GM23338 (cell line): ENCODE data around the gene CNP. TPM values are rescaled to one million over a fixed set of nuclear protein-coding genes. Genes with fewer than 3 reads are reported as not detected.

Experiments
- ATAC-seq: fragments of 200-7000 bp; cut with Tn5 transposase; 3 replicates; pipeline ENCODE4 v1.9.1; 2020
- DNase-seq: peaks from one replicate; pipeline ENCODE4 v3.0.0-alpha.2; 2015; ENCODE audit warnings: low spot score
- H2AFZ ChIP-seq: fragments of 200-600 bp; sonication (generic); 2 replicates; pipeline ENCODE4 v1.8.0; 2016; ENCODE audit warnings: antibody characterized with exemption, mild to moderate bottlenecking, moderate library complexity
- H3F3A ChIP-seq: fragments of 200-600 bp; sonication (generic); replicated peaks from 2 replicates; pipeline ENCODE4 v1.8.0; 2017; ENCODE audit warnings: antibody characterized with exemption, mixed run types, low read depth
- H3K27ac ChIP-seq: fragments of 200-600 bp; sonication (generic); 2 replicates; pipeline ENCODE4 v1.6.1; 2016; ENCODE audit warnings: low read depth
- H3K27me3 ChIP-seq: fragments of 200-600 bp; sonication (generic); 2 replicates; pipeline ENCODE4 v1.8.0; 2016; ENCODE audit warnings: mild to moderate bottlenecking, mixed run types, moderate library complexity; ENCODE audit not compliant: insufficient read depth
- H3K36me3 ChIP-seq: fragments of 200-600 bp; sonication (generic); 2 replicates; pipeline ENCODE4 v1.8.0; 2016; ENCODE audit warnings: mild to moderate bottlenecking; ENCODE audit not compliant: insufficient read depth
- H3K4me1 ChIP-seq: fragments of 200-600 bp; sonication (generic); 2 replicates; pipeline ENCODE4 v1.8.0; 2016; ENCODE audit warnings: mild to moderate bottlenecking, moderate library complexity; ENCODE audit not compliant: insufficient read depth
- H3K4me2 ChIP-seq: fragments of 200-600 bp; sonication (generic); 2 replicates; pipeline ENCODE4 v1.7.1; 2017; ENCODE audit warnings: mixed run types
- H3K4me3 ChIP-seq: fragments of 200-600 bp; sonication (generic); 2 replicates; pipeline ENCODE4 v1.6.1; 2016; ENCODE audit warnings: mixed run types
- H3K79me2 ChIP-seq: fragments of 200-600 bp; sonication (generic); replicated peaks from 2 replicates; pipeline ENCODE4 v1.8.0; 2017; ENCODE audit warnings: mild to moderate bottlenecking; ENCODE audit not compliant: insufficient read depth
- H3K9me2 ChIP-seq: fragments of 200-600 bp; sonication (generic); 2 replicates; pipeline ENCODE4 v1.8.0; 2017; ENCODE audit not compliant: insufficient read depth
- H4K20me1 ChIP-seq: fragments of 200-600 bp; sonication (generic); replicated peaks from 2 replicates; pipeline ENCODE4 v1.8.0; 2017; ENCODE audit warnings: mild to moderate bottlenecking; ENCODE audit not compliant: insufficient read depth
- H3K27ac Mint-ChIP-seq: 2 replicates; pipeline ENCODE4 v1.8.0; 2020; ENCODE audit warnings: inconsistent platforms, mild to moderate bottlenecking, moderate library complexity, mixed read lengths
- H3K27me3 Mint-ChIP-seq: 3 replicates; pipeline ENCODE4 v1.8.0; 2022; ENCODE audit warnings: low read depth, mild to moderate bottlenecking, moderate library complexity, mixed read lengths, inconsistent platforms; ENCODE audit not compliant: insufficient read depth, poor library complexity
- H3K36me3 Mint-ChIP-seq: 3 replicates; pipeline ENCODE4 v1.8.0; 2021; ENCODE audit warnings: low read depth, mild to moderate bottlenecking, inconsistent platforms, moderate library complexity, mixed read lengths
- H3K4me1 Mint-ChIP-seq: 3 replicates; pipeline ENCODE4 v1.8.0; 2020; ENCODE audit warnings: mild to moderate bottlenecking, inconsistent platforms, mixed read lengths
- H3K4me3 Mint-ChIP-seq: 3 replicates; pipeline ENCODE4 v1.8.0; 2021; ENCODE audit warnings: moderate library complexity, mild to moderate bottlenecking, inconsistent platforms, mixed read lengths
- H3K9me3 Mint-ChIP-seq: 3 replicates; pipeline ENCODE4 v1.8.0; 2020; ENCODE audit warnings: moderate library complexity, mild to moderate bottlenecking, inconsistent platforms, mixed read lengths
- CREB1 ChIP-seq: fragments of 250-450 bp; sonication (Bioruptor Pico); IDR thresholded peaks from 2 replicates; pipeline ENCODE4 v1.5.0; 2020; ENCODE audit warnings: low read depth, mild to moderate bottlenecking, moderate library complexity
- JUNB ChIP-seq: IDR thresholded peaks from one replicate; pipeline ENCODE4 v1.6.1; 2016; ENCODE audit warnings: antibody characterized with exemption; ENCODE audit not compliant: unreplicated experiment
- NANOG ChIP-seq: IDR thresholded peaks from 2 replicates; pipeline ENCODE4 v1.6.1; 2016; ENCODE audit warnings: antibody characterized with exemption, borderline replicate concordance
- STAT1 ChIP-seq: IDR thresholded peaks from one replicate; pipeline ENCODE4 v1.6.1; 2016; ENCODE audit warnings: antibody characterized with exemption; ENCODE audit not compliant: unreplicated experiment
- polyA plus RNA-seq: library from polyadenylated mRNA; unstranded; fragments of >200 nt; fragmentation: Nextera tagmentation; extraction: Ambion mirVana; gene quantifications from 2 replicates; pipeline ENCODE4 v1.2.1, GENCODE V29; 2016
- total RNA-seq: library from RNA; depleted of rRNA; stranded (reverse); fragments of >200 nt; shearing (Covaris generic); gene quantifications from 2 replicates; pipeline ENCODE4 v1.2.3, GENCODE V29; 2014
- TF ChIP-seq, protein P1 (sequence below): IDR thresholded peaks from 2 replicates; pipeline ENCODE4 v1.6.1; 2016; ENCODE audit warnings: antibody characterized with exemption
- TF ChIP-seq, protein P2 (sequence below), 2 experiments: fragments of 200-600 bp in 1 of 2; sonication (generic) in 1 of 2; conservative IDR thresholded peaks; 2 replicates each; pipeline versions ENCODE4 v1.5.1 to v1.6.1; 2016 to 2017; ENCODE audit warnings: antibody characterized with exemption in 2 of 2, low read depth in 2 of 2, mild to moderate bottlenecking in 2 of 2, moderate library complexity in 1 of 2
- TF ChIP-seq, protein P3 (sequence below): fragments of 250-450 bp; sonication (Bioruptor Pico); IDR thresholded peaks from 2 replicates; pipeline ENCODE4 v1.5.0; 2020; ENCODE audit warnings: mild to moderate bottlenecking, moderate library complexity

Gene CNP
- total and polyA plus RNA-seq, 2 experiments from 2014 or later: 30.8 to 47.8 TPM

DNA sequence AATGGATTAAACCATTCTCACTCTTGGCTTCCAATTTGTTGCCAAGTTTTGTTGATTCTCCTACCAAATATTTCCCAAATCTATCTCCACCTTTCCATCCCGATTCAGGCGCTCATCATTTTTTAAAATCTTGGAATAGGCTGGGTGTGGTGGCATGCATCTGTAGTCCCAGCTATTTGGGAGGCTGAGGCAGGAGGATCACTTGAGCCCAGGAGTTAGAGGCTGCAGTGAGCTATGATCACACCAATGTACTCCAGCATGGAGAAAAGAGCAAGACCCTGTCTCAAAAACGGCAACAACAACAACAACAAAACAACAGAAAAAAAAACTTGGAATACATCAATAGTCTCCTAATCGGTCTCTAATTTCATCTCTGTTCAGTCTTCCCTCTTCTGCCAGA is 52.4 kb downstream of the CNP start:
- H3K9me3 Mint-ChIP-seq: peaks cover 2% of the 10 kb centered on the region; the same call in 1 of the 3 replicates
- peaks cover 42% of the 10 kb centered on the region for H3F3A ChIP-seq
- peaks cover 19% of the 10 kb centered on the region for H3K4me1 ChIP-seq
- no peak overlapping the region for H2AFZ ChIP-seq
- no peak overlapping the region for H3K4me3 ChIP-seq
- TF ChIP-seq CREB1 (CRISPR knock-in tag) (no peak), JUNB (no peak), STAT1 (no peak)
- TF ChIP-seq, protein P1, sequence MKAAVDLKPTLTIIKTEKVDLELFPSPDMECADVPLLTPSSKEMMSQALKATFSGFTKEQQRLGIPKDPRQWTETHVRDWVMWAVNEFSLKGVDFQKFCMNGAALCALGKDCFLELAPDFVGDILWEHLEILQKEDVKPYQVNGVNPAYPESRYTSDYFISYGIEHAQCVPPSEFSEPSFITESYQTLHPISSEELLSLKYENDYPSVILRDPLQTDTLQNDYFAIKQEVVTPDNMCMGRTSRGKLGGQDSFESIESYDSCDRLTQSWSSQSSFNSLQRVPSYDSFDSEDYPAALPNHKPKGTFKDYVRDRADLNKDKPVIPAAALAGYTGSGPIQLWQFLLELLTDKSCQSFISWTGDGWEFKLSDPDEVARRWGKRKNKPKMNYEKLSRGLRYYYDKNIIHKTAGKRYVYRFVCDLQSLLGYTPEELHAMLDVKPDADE: no peak
- TF ChIP-seq, protein P2, sequence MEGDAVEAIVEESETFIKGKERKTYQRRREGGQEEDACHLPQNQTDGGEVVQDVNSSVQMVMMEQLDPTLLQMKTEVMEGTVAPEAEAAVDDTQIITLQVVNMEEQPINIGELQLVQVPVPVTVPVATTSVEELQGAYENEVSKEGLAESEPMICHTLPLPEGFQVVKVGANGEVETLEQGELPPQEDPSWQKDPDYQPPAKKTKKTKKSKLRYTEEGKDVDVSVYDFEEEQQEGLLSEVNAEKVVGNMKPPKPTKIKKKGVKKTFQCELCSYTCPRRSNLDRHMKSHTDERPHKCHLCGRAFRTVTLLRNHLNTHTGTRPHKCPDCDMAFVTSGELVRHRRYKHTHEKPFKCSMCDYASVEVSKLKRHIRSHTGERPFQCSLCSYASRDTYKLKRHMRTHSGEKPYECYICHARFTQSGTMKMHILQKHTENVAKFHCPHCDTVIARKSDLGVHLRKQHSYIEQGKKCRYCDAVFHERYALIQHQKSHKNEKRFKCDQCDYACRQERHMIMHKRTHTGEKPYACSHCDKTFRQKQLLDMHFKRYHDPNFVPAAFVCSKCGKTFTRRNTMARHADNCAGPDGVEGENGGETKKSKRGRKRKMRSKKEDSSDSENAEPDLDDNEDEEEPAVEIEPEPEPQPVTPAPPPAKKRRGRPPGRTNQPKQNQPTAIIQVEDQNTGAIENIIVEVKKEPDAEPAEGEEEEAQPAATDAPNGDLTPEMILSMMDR (conservative IDR thresholded peaks at IDR 0.05; ENCODE audit: low read depth in 2 of 2): no peak
- peaks cover 50% of the 10 kb centered on the region for H3K36me3 Mint-ChIP-seq
- no peak overlapping the region for H3K27ac Mint-ChIP-seq
- H3K9me2 ChIP-seq: peaks cover 9% of the 10 kb centered on the region
- H3K27me3 Mint-ChIP-seq: peaks cover 11% of the 10 kb centered on the region
- no peak overlapping the region for H3K27ac ChIP-seq
- H3K27me3 ChIP-seq: no peaks in the 10 kb centered on the region
- DNase-seq (no peak), ATAC-seq (no peak)
- peaks cover 9% of the 10 kb centered on the region; the same call in 1 of the 2 replicates for H4K20me1 ChIP-seq
- H3K79me2 ChIP-seq: peaks cover 47% of the 10 kb centered on the region
- peaks cover 6% of the 10 kb centered on the region for H3K36me3 ChIP-seq
- H3K4me1 Mint-ChIP-seq: peaks cover 37% of the 10 kb centered on the region
- H3K4me3 Mint-ChIP-seq: peak overlapping the region; percentile 99
- H3K4me2 ChIP-seq: no peak overlapping the region

DNA sequence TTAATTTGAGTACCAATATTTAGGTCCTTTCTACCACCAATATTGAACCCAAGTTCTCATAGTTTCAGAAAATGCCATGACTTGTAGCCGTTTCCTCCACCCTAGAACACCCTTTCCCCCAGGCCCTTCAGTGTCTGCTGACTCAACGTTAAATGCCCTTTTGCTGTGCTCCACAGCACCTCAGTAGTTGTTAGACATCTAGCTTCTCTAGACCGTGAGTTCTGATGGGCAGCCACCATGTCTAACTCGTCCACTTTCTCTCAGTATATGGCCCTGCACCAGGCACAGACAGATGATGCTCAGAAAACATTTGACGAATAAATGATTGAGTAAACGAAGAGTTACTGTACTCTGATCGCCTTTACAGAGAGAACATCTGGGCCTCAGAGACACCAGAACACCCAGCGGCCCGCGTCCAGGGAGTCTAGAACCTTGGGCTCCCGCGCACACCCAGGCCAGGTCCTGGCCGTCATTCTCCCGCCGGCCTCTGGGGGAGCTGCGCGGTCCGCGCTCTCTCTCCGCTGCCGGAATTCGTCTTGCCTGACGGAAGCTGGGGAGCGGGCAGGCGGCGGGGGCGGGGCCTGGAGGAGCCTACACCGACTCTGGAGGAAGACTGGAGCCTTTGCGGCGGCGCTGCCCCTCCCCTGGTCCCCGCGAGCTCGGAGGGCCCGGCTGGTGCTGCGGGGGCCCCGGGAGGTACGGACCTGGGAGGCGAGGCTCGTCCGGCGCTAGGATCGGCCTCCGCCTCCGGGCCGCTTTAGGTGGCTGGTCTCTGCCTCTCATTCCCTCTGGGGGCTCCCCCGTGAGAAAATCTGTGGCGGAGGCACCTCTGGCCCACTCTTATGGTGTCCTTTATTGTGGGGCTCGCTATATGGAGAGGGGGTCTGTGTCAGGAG is 53.2 kb downstream of the CNP start, which contains the start of gene NKIRAS2:
NKIRAS2 (plus strand) TSS at position 582 of the 896 bp plus-strand sequence. CDS start 1,488 bp downstream, outside the sequence.
- Histone ChIP-seq H3K36me3 (peaks cover 6% of the 10 kb centered on the region), H2AFZ (peak within 1 kb of the TSS; percentile 66), H3K79me2 (peaks cover 39% of the 10 kb centered on the region), H3K4me2 (peak within 1 kb of the TSS; percentile 99), H3K4me3 (peak within 1 kb of the TSS; percentile 99), H3K27me3 (no peaks in the 10 kb centered on the region), H4K20me1 (peaks cover 9% of the 10 kb centered on the region; the same call in 1 of the 2 replicates), H3F3A (peaks cover 50% of the 10 kb centered on the region), H3K4me1 (peaks cover 16% of the 10 kb centered on the region), H3K9me2 (peaks cover 9% of the 10 kb centered on the region), H3K27ac (peak within 1 kb of the TSS; percentile 81)
- Mint-ChIP-seq H3K27me3 (peaks cover 11% of the 10 kb centered on the region), H3K9me3 (peaks cover 2% of the 10 kb centered on the region; the same call in 1 of the 3 replicates), H3K36me3 (peaks cover 57% of the 10 kb centered on the region), H3K27ac (peak within 1 kb of the TSS; percentile 80), H3K4me1 (peaks cover 38% of the 10 kb centered on the region), H3K4me3 (peak within 1 kb of the TSS; percentile 99)
- ATAC-seq: peak; percentile 72
- peak; percentile 96 for DNase-seq
- TF ChIP-seq NANOG: no peak
- TF ChIP-seq, protein P3, sequence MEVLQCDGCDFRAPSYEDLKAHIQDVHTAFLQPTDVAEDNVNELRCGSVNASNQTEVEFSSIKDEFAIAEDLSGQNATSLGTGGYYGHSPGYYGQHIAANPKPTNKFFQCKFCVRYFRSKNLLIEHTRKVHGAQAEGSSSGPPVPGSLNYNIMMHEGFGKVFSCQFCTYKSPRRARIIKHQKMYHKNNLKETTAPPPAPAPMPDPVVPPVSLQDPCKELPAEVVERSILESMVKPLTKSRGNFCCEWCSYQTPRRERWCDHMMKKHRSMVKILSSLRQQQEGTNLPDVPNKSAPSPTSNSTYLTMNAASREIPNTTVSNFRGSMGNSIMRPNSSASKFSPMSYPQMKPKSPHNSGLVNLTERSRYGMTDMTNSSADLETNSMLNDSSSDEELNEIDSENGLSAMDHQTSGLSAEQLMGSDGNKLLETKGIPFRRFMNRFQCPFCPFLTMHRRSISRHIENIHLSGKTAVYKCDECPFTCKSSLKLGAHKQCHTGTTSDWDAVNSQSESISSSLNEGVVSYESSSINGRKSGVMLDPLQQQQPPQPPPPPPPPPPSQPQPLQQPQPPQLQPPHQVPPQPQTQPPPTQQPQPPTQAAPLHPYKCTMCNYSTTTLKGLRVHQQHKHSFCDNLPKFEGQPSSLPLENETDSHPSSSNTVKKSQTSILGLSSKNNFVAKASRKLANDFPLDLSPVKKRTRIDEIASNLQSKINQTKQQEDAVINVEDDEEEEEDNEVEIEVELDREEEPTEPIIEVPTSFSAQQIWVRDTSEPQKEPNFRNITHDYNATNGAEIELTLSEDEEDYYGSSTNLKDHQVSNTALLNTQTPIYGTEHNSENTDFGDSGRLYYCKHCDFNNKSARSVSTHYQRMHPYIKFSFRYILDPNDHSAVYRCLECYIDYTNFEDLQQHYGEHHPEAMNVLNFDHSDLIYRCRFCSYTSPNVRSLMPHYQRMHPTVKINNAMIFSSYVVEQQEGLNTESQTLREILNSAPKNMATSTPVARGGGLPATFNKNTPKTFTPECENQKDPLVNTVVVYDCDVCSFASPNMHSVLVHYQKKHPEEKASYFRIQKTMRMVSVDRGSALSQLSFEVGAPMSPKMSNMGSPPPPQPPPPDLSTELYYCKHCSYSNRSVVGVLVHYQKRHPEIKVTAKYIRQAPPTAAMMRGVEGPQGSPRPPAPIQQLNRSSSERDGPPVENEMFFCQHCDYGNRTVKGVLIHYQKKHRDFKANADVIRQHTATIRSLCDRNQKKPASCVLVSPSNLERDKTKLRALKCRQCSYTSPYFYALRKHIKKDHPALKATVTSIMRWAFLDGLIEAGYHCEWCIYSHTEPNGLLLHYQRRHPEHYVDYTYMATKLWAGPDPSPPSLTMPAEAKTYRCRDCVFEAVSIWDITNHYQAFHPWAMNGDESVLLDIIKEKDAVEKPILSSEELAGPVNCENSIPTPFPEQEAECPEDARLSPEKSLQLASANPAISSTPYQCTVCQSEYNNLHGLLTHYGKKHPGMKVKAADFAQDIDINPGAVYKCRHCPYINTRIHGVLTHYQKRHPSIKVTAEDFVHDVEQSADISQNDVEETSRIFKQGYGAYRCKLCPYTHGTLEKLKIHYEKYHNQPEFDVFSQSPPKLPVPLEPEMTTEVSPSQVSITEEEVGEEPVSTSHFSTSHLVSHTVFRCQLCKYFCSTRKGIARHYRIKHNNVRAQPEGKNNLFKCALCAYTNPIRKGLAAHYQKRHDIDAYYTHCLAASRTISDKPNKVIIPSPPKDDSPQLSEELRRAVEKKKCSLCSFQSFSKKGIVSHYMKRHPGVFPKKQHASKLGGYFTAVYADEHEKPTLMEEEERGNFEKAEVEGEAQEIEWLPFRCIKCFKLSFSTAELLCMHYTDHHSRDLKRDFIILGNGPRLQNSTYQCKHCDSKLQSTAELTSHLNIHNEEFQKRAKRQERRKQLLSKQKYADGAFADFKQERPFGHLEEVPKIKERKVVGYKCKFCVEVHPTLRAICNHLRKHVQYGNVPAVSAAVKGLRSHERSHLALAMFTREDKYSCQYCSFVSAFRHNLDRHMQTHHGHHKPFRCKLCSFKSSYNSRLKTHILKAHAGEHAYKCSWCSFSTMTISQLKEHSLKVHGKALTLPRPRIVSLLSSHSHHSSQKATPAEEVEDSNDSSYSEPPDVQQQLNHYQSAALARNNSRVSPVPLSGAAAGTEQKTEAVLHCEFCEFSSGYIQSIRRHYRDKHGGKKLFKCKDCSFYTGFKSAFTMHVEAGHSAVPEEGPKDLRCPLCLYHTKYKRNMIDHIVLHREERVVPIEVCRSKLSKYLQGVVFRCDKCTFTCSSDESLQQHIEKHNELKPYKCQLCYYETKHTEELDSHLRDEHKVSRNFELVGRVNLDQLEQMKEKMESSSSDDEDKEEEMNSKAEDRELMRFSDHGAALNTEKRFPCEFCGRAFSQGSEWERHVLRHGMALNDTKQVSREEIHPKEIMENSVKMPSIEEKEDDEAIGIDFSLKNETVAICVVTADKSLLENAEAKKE (CRISPR knock-in tag): peak; percentile 96
